HG03064 (cell line): ENCODE results near the gene NCK2.

Experiments used
- ATAC-seq: cut with Tn5 transposase; IDR thresholded peaks from one replicate; pipeline ENCODE4 v1.9.1; 2021; ENCODE audit warnings: low read depth; ENCODE audit not compliant: unreplicated experiment

NCK2 gene

DNA sequence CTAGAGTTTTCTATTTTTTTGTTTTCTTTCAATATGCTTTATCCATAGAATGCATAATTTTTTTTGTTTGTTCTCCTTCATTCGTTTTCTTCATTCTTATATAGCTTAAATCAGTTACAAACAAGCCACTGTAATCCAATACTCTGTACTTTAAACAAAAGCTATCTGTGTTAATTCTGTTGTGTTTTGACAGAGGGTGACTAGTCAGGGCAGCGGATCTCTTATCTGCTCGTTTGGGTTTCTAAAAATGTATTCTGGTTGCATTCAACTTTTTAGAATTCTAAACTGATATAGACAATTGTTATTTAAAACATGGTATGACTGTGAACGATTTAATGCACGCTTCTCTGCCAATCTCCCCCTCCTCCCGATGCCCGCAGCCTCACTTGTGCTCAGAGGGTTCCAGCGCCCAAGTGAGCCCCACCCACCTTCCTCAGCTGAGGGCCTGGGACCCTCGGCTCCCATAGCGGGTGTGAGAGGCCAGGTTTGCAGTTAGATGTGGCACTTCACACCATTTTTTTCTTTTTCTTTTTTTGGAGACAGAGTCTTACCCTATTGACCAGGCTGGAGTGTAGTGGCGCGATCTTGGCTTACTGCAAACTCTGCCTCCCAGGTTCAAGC lies 44.1 kb downstream of the NCK2 start:
- no peak for ATAC-seq

DNA sequence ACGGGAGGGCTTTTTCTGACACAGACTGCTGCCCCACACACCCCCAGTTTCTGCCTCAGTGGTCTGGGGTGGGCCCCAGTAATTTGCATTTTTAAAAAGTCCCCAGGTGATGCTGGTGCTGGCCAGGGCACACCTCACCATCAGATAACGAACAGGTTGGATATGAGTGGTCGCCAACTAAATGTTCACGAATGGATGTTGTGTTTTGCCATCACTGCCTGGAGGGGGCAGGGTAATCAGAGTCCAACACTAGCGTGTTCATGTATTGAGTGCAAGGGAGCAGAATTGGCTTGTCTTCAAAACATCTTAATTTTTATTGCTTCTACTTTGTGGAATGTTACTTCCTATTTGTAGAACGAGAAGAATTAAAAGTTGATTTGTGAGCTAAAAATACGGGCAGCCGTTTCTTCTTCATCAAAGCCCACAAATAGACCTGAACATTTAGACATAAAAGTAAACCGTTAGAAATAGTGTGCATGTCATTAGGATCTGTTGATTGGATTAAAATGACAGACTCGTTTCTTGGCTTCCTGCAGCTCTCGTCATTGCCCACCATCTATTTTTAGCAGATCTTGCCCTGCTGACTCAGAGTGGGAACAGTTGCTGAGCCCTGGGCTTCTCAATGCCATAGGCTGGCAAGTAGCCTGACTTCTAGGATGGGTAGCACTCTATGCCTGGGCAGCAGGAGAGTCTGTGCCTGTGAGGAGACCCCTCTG lies 45.2 kb downstream of the NCK2 start:
- peak; percentile 60 for ATAC-seq

DNA sequence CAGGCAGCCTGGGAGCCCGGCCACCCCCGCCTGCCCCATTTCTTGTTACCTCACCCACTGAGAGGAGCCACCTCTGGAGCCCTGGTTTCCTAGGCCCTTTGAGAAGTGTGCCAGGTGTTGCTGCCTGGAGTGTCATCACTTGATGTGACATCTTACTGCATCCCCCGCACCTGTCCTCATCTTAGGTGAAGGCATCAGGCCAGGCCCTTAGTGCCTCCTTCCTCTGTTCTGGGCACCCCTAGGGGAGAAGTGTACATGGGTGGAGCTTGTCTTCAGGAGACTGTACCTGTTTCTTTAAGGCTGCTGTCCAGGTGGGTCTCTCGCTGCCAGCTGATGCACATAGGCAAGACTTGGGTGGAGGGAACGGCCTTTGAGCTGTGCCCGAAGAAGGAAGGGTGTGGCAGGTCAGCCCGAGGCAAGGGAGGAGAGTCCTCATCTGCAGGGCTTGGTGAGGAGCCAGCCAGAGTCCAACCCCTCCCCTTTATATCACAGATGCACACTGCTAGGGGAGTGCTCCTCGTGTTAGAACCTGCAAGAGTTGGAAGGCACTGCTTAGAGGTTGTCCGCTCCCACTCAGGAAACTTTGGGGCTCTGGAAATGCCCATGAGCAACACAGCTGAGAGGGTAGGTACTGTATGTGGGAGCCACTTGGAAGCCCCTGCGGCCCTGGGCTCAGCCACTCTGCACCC lies 45.9 kb downstream of the NCK2 start:
- ATAC-seq, result no peak

DNA sequence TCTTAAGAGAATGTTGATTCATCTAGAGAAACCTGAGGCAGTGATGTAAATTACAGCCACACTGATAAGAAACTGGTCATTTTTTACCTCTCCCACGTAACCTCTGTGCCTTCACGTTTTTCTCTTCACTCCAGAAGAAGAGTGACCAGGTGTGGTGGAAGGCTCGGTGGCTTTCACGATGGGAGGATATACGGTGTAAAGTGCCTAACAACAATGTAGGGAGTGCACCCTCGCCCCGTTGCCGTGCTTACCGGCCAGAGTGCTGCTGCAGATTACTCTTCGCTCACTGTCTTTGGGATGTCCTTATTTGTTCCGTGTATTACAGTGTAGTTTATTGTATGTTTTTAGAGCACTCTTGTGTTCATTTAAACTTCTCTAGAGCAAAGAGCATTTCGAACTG lies 46.5 kb downstream of the NCK2 start:
- ATAC-seq, result no peak

DNA sequence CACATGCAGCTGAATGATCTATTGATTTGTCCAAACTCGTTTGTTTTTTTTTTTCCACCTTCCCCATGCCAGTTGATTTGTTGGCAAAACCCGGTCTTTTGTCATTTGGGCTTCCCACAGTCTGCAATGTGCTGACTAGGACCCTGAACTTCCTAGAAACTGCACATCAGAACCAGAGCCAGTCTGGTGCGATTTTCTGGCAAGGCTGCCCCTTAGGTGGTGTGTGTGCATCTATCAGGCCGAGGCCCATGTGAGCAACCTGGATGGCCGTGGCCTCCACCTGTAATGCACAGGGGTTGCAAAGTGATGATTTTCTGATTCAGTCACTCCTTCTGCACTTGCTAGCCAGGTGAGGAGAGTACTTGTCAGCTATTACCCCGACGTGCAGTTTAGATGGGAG lies 47.8 kb downstream of the NCK2 start:
- ATAC-seq, result no peak

GRCh38 chr2:105793196-105793975 lies 48.7 kb downstream of the NCK2 start:
- no peak for ATAC-seq

GRCh38 chr2:105794926-105795574 lies 50.3 kb downstream of the NCK2 start:
- no peak for ATAC-seq

DNA sequence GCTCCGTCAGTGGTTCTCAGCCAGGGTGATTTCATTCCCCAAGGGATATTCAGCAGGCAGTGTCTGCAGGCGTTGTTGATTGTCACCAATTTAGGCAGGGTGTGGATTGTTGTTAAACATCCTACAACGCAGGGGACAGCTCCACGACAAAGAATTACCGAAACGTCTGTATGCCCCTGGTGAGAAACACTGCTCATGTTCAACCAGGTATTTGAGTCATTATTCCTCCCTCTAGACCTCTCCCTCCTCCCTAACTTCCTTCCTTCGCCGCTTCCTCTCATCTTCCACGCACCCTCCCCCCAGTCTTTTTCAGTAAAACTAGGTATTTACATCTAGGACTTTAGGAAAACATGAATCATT lies 50.8 kb downstream of the NCK2 start:
- no peak for ATAC-seq

DNA sequence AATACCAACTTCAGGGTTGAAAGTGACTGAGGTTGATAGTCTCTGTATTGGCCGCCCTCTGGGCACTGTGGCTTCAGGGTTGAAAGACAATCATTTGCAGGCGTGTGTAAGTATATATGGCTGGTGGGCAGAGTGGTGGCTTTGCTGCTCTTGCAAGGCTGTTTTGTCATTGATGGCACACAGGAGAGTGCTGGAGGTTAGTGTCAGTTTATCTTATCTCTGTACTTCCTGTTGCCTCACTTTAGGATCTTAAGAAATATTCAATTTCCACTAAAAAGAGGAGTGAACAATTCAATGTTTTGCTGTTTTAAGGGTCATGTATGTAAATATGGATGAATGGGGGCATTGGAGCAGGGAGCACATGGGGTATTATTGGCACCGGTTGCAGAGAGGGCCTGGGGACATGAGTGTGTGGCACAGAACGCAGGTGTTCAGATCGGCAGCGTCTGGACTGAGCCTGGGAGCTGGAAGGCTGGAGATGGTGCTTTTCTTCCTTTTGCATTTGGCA lies 51.5 kb downstream of the NCK2 start:
- no peak for ATAC-seq

DNA sequence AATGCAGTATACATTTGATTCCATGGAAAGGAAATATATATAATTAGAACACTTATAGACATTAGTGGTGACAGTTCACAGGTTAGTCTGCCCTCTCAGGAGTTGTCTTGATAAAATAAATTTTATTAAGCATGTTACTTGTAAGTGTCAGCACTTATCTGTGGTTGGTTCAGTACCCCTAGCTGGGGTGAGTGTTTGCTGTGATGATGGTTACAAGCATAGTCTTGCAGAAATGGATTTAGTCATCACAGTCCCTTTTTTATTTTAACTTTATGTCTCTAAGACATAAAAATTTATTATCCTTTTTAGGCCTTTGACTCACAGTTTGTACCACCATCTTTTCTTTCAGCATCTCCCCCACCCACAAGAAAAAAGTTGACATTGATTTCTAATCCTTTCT lies 52.1 kb downstream of the NCK2 start:
- ATAC-seq, result no peak

GRCh38 chr2:105797298-105797819 lies 52.6 kb downstream of the NCK2 start:
- ATAC-seq, result peak; percentile 39

DNA sequence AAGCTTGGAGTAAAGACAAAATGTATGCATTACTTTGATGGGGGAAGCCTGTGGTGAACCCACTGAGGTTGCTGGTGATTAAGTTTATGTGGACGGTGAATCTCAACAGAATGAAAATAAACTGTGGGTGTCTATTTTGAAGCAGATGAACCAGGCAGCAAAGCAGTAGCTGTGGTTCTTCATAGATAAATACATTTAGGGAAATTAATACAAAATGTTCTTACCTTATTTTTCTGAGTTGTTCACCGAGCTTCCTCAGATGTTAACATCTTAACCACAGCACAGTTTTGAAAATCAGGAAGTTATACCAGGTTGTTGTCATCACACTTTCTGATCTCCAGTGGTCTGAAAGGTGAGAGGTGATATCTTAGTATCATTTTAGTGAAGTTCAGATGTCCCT lies 53.9 kb downstream of the NCK2 start:
- no peak for ATAC-seq

GRCh38 chr2:105800036-105800713 lies 55.5 kb downstream of the NCK2 start:
- no peak for ATAC-seq

DNA sequence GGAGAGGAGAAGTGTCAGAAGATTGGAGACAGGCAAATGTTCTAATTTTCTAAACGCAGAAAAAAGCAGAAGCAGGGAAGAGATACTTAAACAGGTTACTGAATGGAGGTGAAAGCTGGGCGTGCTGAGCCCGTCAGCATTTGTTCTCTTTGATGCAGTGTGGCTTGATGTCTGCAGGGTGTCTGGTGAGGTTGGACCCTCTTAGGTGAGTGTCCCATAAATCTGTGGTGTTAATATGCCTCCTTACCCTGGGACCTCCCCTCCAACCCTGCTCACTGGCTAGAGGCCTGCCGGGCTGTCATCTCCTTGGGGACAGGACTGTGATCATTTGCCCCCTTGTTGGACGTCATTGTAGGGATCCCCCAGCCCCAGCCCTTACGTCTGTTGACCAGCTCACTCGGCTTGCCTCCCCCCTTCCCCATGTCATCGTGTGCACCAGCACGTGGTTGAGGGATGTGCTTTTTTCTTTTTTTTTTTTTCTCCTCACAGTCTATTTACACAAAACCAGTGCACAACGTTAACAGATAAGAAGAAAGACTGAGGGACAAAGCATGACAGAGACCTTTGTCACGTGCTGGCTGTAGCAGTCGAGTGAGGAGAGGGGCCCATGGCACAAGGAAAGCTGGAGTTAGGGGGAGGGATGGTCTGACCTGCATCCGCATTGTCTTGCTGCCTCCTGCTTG lies 56.4 kb downstream of the NCK2 start:
- no peak for ATAC-seq

DNA sequence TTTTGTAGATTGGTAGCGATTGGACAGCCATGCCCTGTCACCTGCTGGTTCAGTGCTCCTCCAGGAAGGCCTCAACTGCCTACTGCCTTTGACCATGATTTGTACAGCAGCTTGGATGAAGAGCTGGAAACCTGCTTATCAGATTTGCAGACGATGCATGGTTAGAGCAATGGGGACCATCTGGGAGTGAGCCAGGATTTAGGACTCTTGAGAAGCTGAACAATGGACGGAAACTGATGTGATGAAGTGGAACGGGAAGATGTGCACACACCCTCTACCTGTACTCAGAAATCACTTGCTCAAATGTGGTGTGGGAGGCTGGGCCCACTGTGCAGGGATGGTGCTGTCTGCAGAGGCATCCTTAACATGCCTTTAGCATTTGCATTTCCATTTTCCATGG lies 57.2 kb downstream of the NCK2 start:
- no peak for ATAC-seq

- ATAC-seq, result peak; percentile 36
Observed at GRCh38 chr2:105802587-105802986, 57.9 kb downstream of the NCK2 start.

- ATAC-seq, result peak; percentile 39
Observed at GRCh38 chr2:105803337-105803736, 58.6 kb downstream of the NCK2 start.

GRCh38 chr2:105803773-105804172 lies 59.1 kb downstream of the NCK2 start:
- peak; percentile 6 for ATAC-seq

DNA sequence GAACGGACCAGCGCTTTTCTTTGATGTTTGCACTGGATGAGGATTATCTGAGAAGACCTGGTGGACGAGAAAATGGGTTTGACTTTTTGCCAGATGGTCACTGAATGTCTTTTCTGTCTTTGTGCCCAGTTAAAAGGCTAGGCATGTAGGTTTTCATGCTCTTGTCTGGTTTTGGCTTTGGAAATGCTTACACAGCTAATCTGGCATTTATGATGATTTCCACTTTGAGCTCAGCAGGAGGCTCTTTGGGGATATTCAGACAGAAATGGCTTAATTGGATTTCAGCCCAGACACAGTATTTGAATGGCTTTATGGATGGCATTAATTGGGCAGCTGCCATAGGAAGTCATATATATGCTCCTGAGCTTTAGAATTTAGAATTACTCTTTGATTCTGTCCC lies 59.6 kb downstream of the NCK2 start:
- no peak for ATAC-seq
